ENCODE data around the gene CCDC85A.

CCDC85A gene

DNA sequence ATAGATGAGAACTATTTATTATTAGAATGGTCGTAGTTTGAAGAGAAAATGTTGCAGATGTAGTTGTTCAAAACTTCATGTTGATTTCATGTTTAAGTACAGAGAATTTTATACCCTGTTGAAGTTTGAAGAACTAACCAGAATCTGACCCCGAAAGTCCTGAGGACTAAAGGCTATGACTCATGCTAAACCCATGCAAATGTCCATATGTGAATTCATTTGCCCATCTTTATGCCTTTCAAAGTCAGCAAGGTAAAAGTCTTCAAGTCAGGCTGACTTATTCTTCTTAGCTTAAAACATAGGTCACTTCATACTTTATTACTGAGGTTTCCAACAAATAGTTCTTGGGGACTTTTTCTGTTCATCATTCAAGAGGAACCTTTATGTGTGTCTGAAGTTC lies 185.5 kb downstream of the CCDC85A start:
- no peak for DNase-seq (ENCODE audit: low spot score)

DNA sequence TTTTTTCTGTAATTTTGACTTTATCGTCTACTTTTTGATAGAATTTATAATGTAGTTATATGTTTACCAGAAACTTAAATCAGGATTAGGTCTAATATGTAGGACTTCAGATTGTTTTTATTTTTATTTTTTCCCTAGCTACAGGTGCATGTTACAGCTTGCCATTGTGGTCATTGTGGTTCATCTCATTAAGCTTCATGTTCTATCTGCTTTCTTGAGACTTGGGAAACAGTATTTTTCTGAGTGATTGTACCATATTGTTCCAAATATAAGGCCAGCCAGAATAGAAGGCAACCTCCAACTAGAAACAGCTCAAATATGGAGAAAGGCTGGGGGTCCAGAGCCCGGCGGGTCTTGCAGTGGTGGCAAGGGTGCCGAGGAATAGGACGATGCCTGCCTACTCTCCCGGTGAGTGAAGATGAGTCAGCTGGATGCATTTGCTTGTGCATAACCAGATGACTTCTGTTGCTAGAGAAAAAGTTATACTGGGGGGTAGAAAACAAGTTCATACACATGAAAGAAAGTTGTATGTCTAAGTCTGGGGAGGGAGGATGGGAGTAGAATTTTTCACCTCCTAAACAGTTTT lies 188.4 kb downstream of the CCDC85A start:
- no peak for DNase-seq (ENCODE audit: low spot score)

- DNase-seq (ENCODE audit: low spot score), result no peak
These were observed 191.5 kb downstream of the CCDC85A start for GRCh38 chr2:56375251-56375650.

DNA sequence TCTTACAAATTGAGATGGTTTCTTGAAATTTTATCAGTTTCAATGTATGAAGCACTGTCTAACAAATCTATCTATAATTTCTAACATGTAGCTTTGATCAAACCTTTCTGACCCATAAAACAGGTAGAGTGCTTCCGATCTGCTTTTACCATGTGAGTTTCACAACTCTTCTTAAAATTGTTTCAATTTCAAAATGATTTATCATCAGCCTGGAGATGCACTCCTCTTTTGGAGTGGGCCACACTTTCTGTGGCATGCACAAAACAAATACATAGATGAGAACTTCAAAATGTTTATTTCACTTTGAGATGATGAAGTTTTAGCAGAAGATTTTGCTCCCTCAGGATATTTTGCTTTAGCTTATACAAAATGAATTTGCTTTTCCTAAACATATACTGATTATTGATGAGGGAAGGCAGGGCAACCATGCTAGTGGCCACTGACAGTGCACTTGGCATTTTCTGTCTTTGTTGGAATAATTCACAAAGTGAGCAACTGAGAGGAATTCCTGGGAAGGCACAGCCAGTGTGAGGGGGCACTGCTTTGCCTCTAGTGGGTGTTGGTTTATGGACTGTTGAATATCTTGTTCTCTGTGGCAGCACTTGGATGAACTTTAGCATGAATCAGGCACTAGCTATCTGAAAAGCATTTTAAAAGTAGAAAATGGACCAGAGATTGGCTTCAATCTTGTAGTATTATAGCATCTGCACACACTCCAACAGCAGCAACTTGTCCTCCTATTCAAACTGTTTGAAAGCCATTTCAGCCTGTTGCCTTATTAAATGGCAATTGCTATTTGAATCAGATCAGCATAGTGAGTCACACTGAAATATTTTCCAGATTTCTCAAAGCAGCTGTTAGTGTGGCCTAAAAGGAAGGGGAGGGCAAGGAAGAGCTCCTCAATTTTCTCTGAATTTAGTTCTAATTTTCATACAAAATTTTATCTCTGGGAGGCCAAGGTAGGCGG lies 193.2 kb downstream of the CCDC85A start:
- no peak for DNase-seq (ENCODE audit: low spot score)

GRCh38 chr2:56379066-56379465 lies 195.3 kb downstream of the CCDC85A start:
- no peak for DNase-seq (ENCODE audit: low spot score)

DNA sequence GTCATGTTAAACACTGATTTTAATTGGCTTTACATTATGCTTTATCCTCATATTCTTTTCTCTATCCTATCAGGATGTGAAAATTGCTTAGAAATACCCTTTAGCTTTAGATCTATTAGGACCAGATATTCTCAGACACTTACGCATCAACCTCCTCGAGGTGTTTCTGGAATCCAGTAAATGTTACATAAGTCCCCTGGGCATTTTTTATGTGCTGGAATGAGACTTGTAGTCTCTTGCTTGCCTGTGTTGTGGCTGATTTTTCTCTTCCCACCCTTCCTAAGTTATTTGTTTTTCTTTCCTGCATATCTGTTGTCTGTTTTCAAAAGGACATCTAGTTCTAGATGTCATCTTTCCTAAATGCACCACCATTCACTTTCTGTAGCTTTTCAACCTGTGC lies 197.1 kb downstream of the CCDC85A start:
- DNase-seq (ENCODE audit: low spot score), result no peak

DNA sequence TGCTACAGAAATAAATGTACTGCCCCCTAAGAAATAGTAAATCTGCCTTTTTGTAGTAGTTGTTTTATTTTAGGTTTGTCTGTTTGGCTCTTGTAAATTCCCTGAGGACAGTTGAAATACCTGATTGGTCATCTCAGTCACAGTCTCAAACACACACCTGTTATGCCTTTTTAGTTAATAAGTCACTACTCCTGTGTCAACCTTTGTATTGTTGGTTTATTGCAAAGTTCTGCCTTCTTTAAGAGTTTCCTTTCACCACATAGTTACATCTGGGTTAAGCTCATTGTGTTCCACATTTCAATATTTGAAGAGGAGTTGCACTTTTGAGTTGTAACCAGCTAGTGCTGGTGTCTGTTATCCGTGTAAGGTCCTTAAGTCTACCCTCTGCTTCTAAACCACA lies 198.7 kb downstream of the CCDC85A start:
- DNase-seq (ENCODE audit: low spot score), result no peak

DNA sequence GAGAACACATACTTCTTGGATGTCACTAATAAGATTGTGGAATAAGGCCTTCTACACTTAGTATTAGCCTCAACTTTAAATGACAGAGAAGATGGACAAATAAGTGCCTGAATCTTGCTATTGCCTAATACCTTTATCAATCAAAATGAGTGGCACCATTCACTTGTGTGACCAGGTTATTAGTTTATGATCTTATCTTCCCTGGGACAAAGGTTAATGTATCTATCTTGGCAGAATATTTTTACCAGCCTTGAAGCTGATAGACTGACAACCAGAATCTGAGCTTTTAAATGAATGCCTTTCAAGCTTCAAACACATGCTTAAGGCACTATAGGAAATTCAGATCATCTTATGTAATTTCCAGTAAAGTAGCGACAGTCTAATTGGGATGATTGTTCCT lies 202.9 kb downstream of the CCDC85A start:
- no peak for DNase-seq (ENCODE audit: low spot score)

- no peak for DNase-seq (ENCODE audit: low spot score)
These were observed 206.9 kb downstream of the CCDC85A start for GRCh38 chr2:56390644-56391043.

- DNase-seq (ENCODE audit: low spot score), result no peak
These were observed 226.3 kb downstream of the CCDC85A start for GRCh38 chr2:56410140-56410539.

GRCh38 chr2:56416500-56417176 lies 232.8 kb downstream of the CCDC85A start:
- DNase-seq (ENCODE audit: low spot score), result no peak

Measured in CD4-positive, alpha-beta T cell treated with Interleukin-6 at 100 ng/mL for 8 hours (primary cell).